ENCODE data around the gene CNOT8.

GRCh38 chr5:154817815-154818214 is 40.6 kb upstream of the CNOT8 start:
- TF ChIP-seq ZBTB33 (IDR thresholded peaks at IDR 0.05; ENCODE audit: borderline replicate concordance, low read depth) (no peak), REST (IDR thresholded peaks at IDR 0.05; ENCODE audit: low read depth, low read length) (no peak), CTCF (IDR thresholded peaks at IDR 0.05) (no peak), RAD21 (IDR thresholded peaks at IDR 0.05; ENCODE audit: low read length) (no peak)
